AG04450 (cell line): Measurements from ENCODE around the gene SLC12A4. TPM values are rescaled to one million over a fixed set of nuclear protein-coding genes. Genes with fewer than 3 reads are reported as not detected.

Source experiments
- CTCF ChIA-PET: fragments of 300-600, 350-600 bp; formaldehyde crosslinking; extraction: SDS; loops from one replicate; lab custom pipeline; 2022; ENCODE audit warnings: antibody characterized with exemption, inconsistent platforms; lab: Charles Lee
- POLR2A ChIA-PET: fragments of 350-600 bp; formaldehyde crosslinking; extraction: SDS; loops from one replicate; lab custom pipeline; 2021; ENCODE audit warnings: antibody characterized with exemption, inconsistent platforms; lab: Yijun Ruan, JAX
- DNase-seq: peaks from one replicate; pipeline ENCODE4 v3.0.0-alpha.2; 2011; ENCODE audit warnings: low read depth, low spot score
- H3K27ac ChIP-seq: one replicate; pipeline ENCODE4 v1.5.1; 2012; ENCODE audit warnings: low read depth, low read length, control low read depth
- H3K27me3 ChIP-seq: one replicate; pipeline ENCODE4 v1.6.0; 2012; ENCODE audit warnings: low read length; ENCODE audit not compliant: control insufficient read depth, insufficient read depth
- H3K4me3 ChIP-seq: 2 replicates; pipeline ENCODE4 v1.5.1; 2011; ENCODE audit warnings: mild to moderate bottlenecking, low read depth, low read length, control low read depth
- H3K9me3 ChIP-seq: 2 replicates; pipeline ENCODE4 v1.5.1; 2012; ENCODE audit warnings: low read length; ENCODE audit not compliant: control insufficient read depth, insufficient read depth
- polyA plus RNA-seq: library from polyadenylated mRNA; depleted of rRNA; stranded (reverse); fragments of >200 nt; gene quantifications from 2 replicates; pipeline ENCODE4 v1.2.3, GENCODE V29; 2011
- TF ChIP-seq, protein P1 (sequence below): IDR thresholded peaks from 2 replicates; pipeline ENCODE4 v1.5.1; 2011; ENCODE audit warnings: low read depth, low read length, control low read depth, inconsistent platforms

Gene SLC12A4
- polyA plus RNA-seq, 1 experiment = 48.1 TPM

- POLR2A ChIA-PET = interaction anchor here (1.1 kb wide), 1 partner anchor 271 kb away, joined by 3 read pairs; no protein-coding TSS in a partner anchor
- CTCF ChIA-PET = interaction anchor here (0.6 kb wide), 1 partner anchor 36 kb away, joined by 3 read pairs; no protein-coding TSS in a partner anchor
- Histone ChIP-seq H3K27me3 (no peaks in the 10 kb centered on the region), H3K4me3 (peak overlapping the region; percentile 89), H3K9me3 (no peaks in the 10 kb centered on the region; the same call in 1 of the 2 replicates), H3K27ac (peak overlapping the region; percentile 47)
- TF ChIP-seq, protein P1, sequence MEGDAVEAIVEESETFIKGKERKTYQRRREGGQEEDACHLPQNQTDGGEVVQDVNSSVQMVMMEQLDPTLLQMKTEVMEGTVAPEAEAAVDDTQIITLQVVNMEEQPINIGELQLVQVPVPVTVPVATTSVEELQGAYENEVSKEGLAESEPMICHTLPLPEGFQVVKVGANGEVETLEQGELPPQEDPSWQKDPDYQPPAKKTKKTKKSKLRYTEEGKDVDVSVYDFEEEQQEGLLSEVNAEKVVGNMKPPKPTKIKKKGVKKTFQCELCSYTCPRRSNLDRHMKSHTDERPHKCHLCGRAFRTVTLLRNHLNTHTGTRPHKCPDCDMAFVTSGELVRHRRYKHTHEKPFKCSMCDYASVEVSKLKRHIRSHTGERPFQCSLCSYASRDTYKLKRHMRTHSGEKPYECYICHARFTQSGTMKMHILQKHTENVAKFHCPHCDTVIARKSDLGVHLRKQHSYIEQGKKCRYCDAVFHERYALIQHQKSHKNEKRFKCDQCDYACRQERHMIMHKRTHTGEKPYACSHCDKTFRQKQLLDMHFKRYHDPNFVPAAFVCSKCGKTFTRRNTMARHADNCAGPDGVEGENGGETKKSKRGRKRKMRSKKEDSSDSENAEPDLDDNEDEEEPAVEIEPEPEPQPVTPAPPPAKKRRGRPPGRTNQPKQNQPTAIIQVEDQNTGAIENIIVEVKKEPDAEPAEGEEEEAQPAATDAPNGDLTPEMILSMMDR = no peak
- no peak for DNase-seq
These were observed 2.5 kb downstream of the SLC12A4 start for GRCh38 chr16:67965668-67966548.

DNA sequence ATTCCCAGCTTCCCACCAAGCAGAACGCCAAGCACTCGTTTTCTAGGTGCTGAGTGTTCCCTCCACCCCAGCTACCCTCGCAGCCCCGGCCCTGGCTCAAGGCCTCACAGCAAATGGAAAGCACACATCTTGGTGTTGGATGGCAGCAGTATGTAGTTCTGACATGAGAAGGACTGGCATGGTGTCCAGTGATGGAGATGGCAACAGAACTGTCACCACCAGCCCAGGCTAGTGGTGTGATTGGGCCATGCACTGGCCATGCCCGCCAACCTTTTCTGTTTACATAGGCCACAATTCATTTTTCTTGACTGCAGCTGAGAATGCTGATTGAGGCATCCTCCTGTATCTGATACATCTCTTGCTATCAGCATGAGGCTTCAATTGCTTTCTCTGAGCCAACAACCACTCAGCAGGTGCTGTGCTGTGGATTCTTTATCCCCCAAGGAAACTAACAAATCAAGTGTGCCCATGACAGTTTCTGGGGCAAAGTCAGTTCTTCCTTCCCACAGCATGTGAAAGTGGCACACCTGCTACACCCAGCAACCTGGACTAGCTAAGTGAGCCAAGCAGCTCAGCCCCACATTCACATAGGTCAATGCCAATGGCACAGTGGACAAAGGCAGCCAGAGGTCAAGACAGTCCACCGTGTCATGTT is 3.8 kb downstream of the SLC12A4 start:
- Histone ChIP-seq H3K4me3 (no peak overlapping the region), H3K27me3 (no peaks in the 10 kb centered on the region), H3K27ac (no peak overlapping the region), H3K9me3 (no peaks in the 10 kb centered on the region; the same call in 1 of the 2 replicates)
- POLR2A ChIA-PET = no interaction called here
- TF ChIP-seq, protein P1 = no peak
- no peak for DNase-seq
- CTCF ChIA-PET = interaction anchor here (0.6 to 0.7 kb wide), 2 partner anchors 76 to 265 kb away, joined by 3 read pairs; no protein-coding TSS in a partner anchor

DNA sequence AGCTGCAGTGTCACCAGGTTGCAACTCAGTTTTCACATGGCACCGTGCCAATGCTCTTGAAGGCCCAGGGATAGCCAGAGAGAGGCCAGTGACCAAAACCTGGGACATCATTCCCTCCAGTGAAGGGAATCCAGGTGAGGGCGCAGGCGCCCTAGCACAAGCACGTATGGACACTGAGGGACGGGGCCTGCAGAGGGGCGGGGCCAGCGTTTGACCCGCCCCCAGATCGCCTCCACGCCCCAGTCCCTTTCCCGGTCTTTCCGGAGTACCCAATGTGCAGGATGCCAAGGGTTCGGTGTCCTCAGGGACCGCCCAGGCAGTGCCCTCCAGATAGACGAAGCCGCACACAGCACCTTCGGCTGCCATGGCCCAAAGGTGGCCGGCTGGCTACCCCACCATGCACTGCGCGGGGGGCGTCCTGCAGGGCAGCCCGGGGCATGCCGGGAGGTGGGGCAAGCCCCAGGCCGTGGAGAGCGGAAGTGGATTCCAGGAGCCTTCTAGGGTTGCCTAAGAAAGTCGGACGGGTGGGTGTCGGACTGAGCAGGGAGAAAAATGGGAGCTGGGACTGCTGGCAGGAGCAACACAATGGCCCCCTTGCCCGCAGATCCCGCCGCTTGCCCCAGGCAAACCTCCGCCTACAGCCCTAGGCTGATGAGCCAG is 4.6 kb downstream of the SLC12A4 start:
- ChIA-PET CTCF (interaction anchor here (0.7 kb wide), 1 partner anchor 77 kb away, joined by 3 read pairs; no protein-coding TSS in a partner anchor), POLR2A (no interaction called here)
- H3K4me3 ChIP-seq = no peak overlapping the region
- no peak overlapping the region for H3K27ac ChIP-seq
- no peak for DNase-seq
- TF ChIP-seq, protein P1 = no peak
- H3K9me3 ChIP-seq = no peaks in the 10 kb centered on the region; the same call in 1 of the 2 replicates
- no peaks in the 10 kb centered on the region for H3K27me3 ChIP-seq

DNA sequence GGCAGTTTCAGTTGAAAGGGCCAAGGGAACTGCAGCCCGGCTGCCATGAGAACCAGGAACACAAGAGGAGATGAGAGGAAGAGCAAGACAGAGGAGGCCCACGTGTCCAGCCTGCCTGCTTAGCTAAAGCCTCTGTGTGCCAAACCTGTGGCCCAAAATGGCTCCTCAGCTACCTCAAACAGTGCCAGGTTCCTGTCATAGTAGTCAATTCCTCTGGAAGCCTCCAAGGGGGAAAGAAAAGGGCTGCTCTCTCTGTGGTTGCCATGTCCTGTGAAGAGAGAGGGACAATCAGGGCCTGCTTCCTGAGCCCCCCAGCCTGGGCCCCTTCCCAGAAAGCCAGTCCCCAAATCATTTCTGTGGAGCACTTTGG is 5.2 kb downstream of the SLC12A4 start:
- TF ChIP-seq, protein P1 = no peak
- POLR2A ChIA-PET = no interaction called here
- no peaks in the 10 kb centered on the region for H3K27me3 ChIP-seq
- no peak overlapping the region for H3K27ac ChIP-seq
- no peak for DNase-seq
- CTCF ChIA-PET = no interaction called here
- no peaks in the 10 kb centered on the region; the same call in 1 of the 2 replicates for H3K9me3 ChIP-seq
- H3K4me3 ChIP-seq = no peak overlapping the region
